Endothelial cell of umbilical vein (primary cell): Measurements from ENCODE around the gene PARD3B.

Experiments used
- CTCF ChIP-seq, 2 donors: IDR thresholded peaks; 1 replicate in 1 of 2; 2 replicates in 1 of 2; pipeline ENCODE4 v1.5.1; 2011; ENCODE audit warnings: low read length in 2 of 2, mild to moderate bottlenecking in 2 of 2, moderate library complexity in 2 of 2, control low read depth in 1 of 2, inconsistent platforms in 1 of 2, low read depth in 1 of 2; ENCODE audit not compliant: insufficient read depth in 1 of 2; ENCODE audit errors: extremely low read depth in 1 of 2
- FOS ChIP-seq: IDR thresholded peaks from 2 replicates; pipeline ENCODE4 v1.6.1; 2011; ENCODE audit warnings: mild to moderate bottlenecking, low read length, moderate library complexity, borderline replicate concordance; ENCODE audit not compliant: insufficient read depth
- POLR2A ChIP-seq: IDR thresholded peaks from 2 replicates; pipeline ENCODE4 v1.6.1; 2012; ENCODE audit warnings: low read depth, mild to moderate bottlenecking, control low read depth, low read length

GRCh38 chr2:204560902-204561301, 15.6 kb downstream of the PARD3B start:
- TF ChIP-seq CTCF (IDR thresholded peaks at IDR 0.05; ENCODE audit: extremely low read depth in 1 of 2, insufficient read depth in 1 of 2, low read depth in 1 of 2, low read length in 2 of 2) = no peak
- no peak for TF ChIP-seq FOS
- no peak for TF ChIP-seq POLR2A
